Astrocyte (in vitro differentiated cells and primary cell): Measurements from ENCODE around the gene HOXA5. TPM values are rescaled to one million over a fixed set of nuclear protein-coding genes. Genes with fewer than 3 reads are reported as not detected.

ENCODE experiments used
- DNase-seq: peaks from one replicate; pipeline ENCODE4 v3.0.0-alpha.2; 2010; ENCODE audit warnings: low read depth
- FAIRE-seq: peaks from 2 replicates; lab custom pipeline; 2011; peaks lifted over from hg19 to GRCh38; lab: Jason Lieb, UNC
- H2AFZ ChIP-seq: 2 replicates; pipeline ENCODE4 v1.6.0; 2012; ENCODE audit warnings: low read depth, low read length, inconsistent platforms
- H3K27ac ChIP-seq: 2 replicates; pipeline ENCODE4 v1.5.1; 2011; ENCODE audit warnings: low read depth, low read length, inconsistent platforms
- H3K27me3 ChIP-seq: 2 replicates; pipeline ENCODE4 v1.6.0; 2011; ENCODE audit warnings: low read length, inconsistent platforms; ENCODE audit not compliant: insufficient read depth
- H3K36me3 ChIP-seq: 2 replicates; pipeline ENCODE4 v1.5.1; 2011; ENCODE audit warnings: low read length, inconsistent platforms; ENCODE audit not compliant: insufficient read depth
- H3K4me1 ChIP-seq: 2 replicates; pipeline ENCODE4 v1.5.1; 2011; ENCODE audit warnings: low read length, inconsistent platforms; ENCODE audit not compliant: insufficient read depth
- H3K4me2 ChIP-seq: 2 replicates; pipeline ENCODE4 v1.6.0; 2012; ENCODE audit warnings: low read length, inconsistent platforms
- H3K4me3 ChIP-seq: 2 replicates; pipeline ENCODE4 v1.5.1; 2011; ENCODE audit warnings: low read depth, mild to moderate bottlenecking, low read length, inconsistent platforms; ENCODE audit not compliant: insufficient read depth
- H3K79me2 ChIP-seq: 2 replicates; pipeline ENCODE4 v1.6.0; 2012; ENCODE audit warnings: mild to moderate bottlenecking, low read length, inconsistent platforms; ENCODE audit not compliant: insufficient read depth
- H3K9ac ChIP-seq: 2 replicates; pipeline ENCODE4 v1.6.0; 2012; ENCODE audit warnings: mild to moderate bottlenecking, low read length, inconsistent platforms
- H3K9me3 ChIP-seq: 2 replicates; pipeline ENCODE4 v1.5.1; 2012; ENCODE audit warnings: low read depth, mild to moderate bottlenecking, low read length, inconsistent platforms; ENCODE audit not compliant: insufficient read depth
- H4K20me1 ChIP-seq: 2 replicates; pipeline ENCODE4 v1.6.0; 2012; ENCODE audit warnings: low read length, inconsistent platforms; ENCODE audit not compliant: insufficient read depth
- H3K27ac Mint-ChIP-seq: one replicate; pipeline ENCODE4 v1.8.0; 2021; ENCODE audit warnings: mild to moderate bottlenecking, mixed read lengths; ENCODE audit not compliant: unreplicated experiment
- H3K27me3 Mint-ChIP-seq: one replicate; pipeline ENCODE4 v1.8.0; 2021; ENCODE audit warnings: low read depth, mixed read lengths; ENCODE audit not compliant: unreplicated experiment
- H3K36me3 Mint-ChIP-seq: one replicate; pipeline ENCODE4 v1.8.0; 2021; ENCODE audit warnings: low read depth, mixed read lengths; ENCODE audit not compliant: unreplicated experiment
- H3K4me1 Mint-ChIP-seq: one replicate; pipeline ENCODE4 v1.8.0; 2021; ENCODE audit warnings: low read depth, mixed read lengths; ENCODE audit not compliant: unreplicated experiment
- H3K4me3 Mint-ChIP-seq: one replicate; pipeline ENCODE4 v1.8.0; 2021; ENCODE audit warnings: mild to moderate bottlenecking, moderate library complexity, mixed read lengths; ENCODE audit not compliant: unreplicated experiment
- H3K9me3 Mint-ChIP-seq: one replicate; pipeline ENCODE4 v1.8.0; 2021; ENCODE audit warnings: mild to moderate bottlenecking, mixed read lengths; ENCODE audit not compliant: unreplicated experiment
- EZH2 ChIP-seq: IDR thresholded peaks from 2 replicates; pipeline ENCODE4 v1.6.1; 2012; ENCODE audit warnings: mild to moderate bottlenecking, low read length, inconsistent platforms; ENCODE audit not compliant: insufficient read depth
- total RNA-seq: library from RNA; stranded (reverse); gene quantifications from 2 replicates; pipeline ENCODE4 v1.2.1, GENCODE V29; 2021
- TF ChIP-seq, protein P1 (sequence below): IDR thresholded peaks from 2 replicates; pipeline ENCODE4 v1.5.1; 2011; ENCODE audit warnings: low read depth, mild to moderate bottlenecking, inconsistent platforms, low read length, moderate library complexity; ENCODE audit not compliant: insufficient read depth

HOXA5 gene
- total RNA-seq, 1 donor from 2014 or later, result not detected

DNA sequence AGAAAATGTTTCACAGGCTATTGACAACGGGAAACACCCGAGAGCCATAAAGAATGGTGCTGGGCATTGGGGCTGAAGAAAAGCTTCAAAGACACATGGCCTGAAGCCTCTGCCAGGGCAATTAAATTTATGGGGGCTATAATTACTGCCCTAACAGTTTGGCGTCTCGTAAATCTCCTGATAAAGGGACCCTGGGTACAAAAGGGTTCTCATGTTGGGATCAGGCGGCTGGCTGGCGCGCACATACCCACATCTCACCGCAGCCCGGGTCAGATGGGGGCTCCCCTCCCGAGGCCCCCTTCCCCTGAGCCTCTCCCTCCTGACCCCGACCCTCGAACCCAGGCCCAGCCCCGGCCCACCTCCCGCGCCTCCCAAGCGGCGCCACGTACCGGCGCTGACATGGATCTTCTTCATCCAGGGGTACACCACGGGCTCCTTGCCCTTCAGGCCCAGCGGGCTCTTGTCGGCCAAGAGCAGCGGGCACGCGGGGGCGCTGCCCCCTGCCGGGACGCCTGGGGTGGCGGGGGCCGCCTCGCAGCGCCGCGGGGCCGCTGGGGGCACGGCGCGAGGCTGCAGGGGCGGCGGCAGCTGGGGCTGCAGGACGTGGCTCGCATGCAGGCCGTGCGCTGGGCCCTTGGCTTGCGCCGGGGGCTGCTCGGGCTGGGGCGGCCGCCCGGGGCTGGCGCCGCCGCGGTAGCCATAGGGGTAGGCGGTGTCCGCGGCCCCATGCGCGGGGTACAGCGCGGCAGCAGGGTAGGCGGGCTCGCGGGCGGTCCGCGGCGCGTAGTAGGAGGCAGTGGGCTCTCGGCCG lies 13.5 kb downstream of the HOXA5 start:
- no peak overlapping the region for H3K4me3 Mint-ChIP-seq
- no peaks in the 10 kb centered on the region for H4K20me1 ChIP-seq
- H3K4me1 Mint-ChIP-seq, result no peaks in the 10 kb centered on the region
- no peak overlapping the region for H2AFZ ChIP-seq
- TF ChIP-seq EZH2, result no peak
- TF ChIP-seq, protein P1, sequence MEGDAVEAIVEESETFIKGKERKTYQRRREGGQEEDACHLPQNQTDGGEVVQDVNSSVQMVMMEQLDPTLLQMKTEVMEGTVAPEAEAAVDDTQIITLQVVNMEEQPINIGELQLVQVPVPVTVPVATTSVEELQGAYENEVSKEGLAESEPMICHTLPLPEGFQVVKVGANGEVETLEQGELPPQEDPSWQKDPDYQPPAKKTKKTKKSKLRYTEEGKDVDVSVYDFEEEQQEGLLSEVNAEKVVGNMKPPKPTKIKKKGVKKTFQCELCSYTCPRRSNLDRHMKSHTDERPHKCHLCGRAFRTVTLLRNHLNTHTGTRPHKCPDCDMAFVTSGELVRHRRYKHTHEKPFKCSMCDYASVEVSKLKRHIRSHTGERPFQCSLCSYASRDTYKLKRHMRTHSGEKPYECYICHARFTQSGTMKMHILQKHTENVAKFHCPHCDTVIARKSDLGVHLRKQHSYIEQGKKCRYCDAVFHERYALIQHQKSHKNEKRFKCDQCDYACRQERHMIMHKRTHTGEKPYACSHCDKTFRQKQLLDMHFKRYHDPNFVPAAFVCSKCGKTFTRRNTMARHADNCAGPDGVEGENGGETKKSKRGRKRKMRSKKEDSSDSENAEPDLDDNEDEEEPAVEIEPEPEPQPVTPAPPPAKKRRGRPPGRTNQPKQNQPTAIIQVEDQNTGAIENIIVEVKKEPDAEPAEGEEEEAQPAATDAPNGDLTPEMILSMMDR, result no peak
- no peak for FAIRE-seq
- peaks cover 88% of the 10 kb centered on the region for H3K27me3 Mint-ChIP-seq
- no peaks in the 10 kb centered on the region for H3K36me3 Mint-ChIP-seq
- peak overlapping the region; percentile 81 for H3K4me2 ChIP-seq
- no peaks in the 10 kb centered on the region for H3K9me3 ChIP-seq
- no peak for DNase-seq
- H3K27me3 ChIP-seq, result peaks cover 72% of the 10 kb centered on the region
- H3K4me3 ChIP-seq, result peak overlapping the region; percentile 25
- H3K4me1 ChIP-seq, result no peaks in the 10 kb centered on the region
- peak overlapping the region; percentile 48 for H3K9ac ChIP-seq
- no peak overlapping the region for H3K27ac Mint-ChIP-seq
- peaks cover 32% of the 10 kb centered on the region for H3K9me3 Mint-ChIP-seq
- H3K36me3 ChIP-seq, result no peaks in the 10 kb centered on the region
- H3K79me2 ChIP-seq, result no peaks in the 10 kb centered on the region
- H3K27ac ChIP-seq, result no peak overlapping the region

DNA sequence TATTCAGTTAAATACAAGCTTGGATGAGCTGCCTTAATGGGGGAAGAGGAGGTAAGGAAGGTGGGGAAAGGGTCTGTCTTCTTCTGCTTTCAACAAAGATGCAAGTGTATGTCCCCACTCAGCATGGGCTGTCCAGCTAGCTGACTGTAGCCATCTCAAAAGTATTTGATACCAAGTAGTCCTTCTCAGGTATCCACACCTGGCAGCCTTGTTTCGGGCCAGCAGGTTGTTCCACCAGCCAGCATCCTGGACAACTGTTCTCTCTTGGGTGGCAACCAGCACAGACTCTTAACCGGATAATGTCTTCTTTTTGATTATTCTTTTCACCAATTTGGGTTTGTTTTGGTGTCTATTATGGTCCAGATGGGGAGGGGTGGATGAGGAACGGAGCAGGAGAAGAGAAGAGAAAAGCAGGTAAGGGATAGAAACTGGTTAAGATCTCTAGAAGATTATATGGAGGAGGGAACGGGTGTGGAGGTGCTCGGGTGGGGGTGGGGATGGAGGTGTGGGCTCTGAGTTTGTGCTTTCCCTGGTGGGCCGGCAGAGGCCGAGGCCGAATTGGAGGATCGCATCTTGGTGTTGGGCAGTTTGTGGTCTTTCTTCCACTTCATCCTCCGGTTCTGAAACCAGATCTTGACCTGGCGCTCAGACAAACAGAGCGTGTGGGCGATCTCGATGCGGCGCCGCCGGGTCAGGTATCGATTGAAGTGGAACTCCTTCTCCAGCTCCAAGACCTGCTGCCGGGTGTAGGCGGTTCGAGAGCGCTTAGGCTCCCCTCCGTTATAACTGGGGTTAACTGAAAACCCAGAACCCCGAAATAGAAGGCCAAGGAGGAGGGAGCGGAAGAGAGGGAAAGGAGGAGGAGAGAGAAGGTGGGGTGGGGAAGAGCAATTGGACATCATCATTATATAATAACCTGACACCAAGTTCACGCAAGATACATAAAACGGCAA lies 14.4 kb downstream of the HOXA5 start:
- Histone ChIP-seq H3K4me3 (peak overlapping the region; percentile 25), H3K27me3 (peaks cover 74% of the 10 kb centered on the region), H3K27ac (no peak overlapping the region), H3K4me1 (no peaks in the 10 kb centered on the region), H3K79me2 (no peaks in the 10 kb centered on the region), H3K9ac (peak overlapping the region; percentile 48), H3K36me3 (no peaks in the 10 kb centered on the region), H3K9me3 (no peaks in the 10 kb centered on the region), H4K20me1 (no peaks in the 10 kb centered on the region), H2AFZ (no peak overlapping the region), H3K4me2 (peak overlapping the region; percentile 81)
- FAIRE-seq (no peak), DNase-seq (no peak)
- H3K27ac Mint-ChIP-seq, result no peak overlapping the region
- no peak for TF ChIP-seq EZH2
- TF ChIP-seq, protein P1, result no peak
- no peaks in the 10 kb centered on the region for H3K36me3 Mint-ChIP-seq
- H3K9me3 Mint-ChIP-seq, result peaks cover 36% of the 10 kb centered on the region
- H3K4me3 Mint-ChIP-seq, result no peak overlapping the region
- peaks cover 88% of the 10 kb centered on the region for H3K27me3 Mint-ChIP-seq
- peaks cover 2% of the 10 kb centered on the region for H3K4me1 Mint-ChIP-seq
